ENCODE results near the gene DSTYK.
A peak's percentile ranks its signal among the peaks of the same experiment; 100 is the strongest.
"Not testable (repeated sequence)": the region's sequence is repeated elsewhere in the genome, so short reads cannot be mapped to it uniquely, and the experiment has no call there.

Gene DSTYK

GRCh38 chr1:205171369-205171768 is 40.1 kb downstream of the DSTYK start:
- DNase-seq = no peak

GRCh38 chr1:205170532-205171269 is 40.8 kb downstream of the DSTYK start:
- DNase-seq = no peak

DNA sequence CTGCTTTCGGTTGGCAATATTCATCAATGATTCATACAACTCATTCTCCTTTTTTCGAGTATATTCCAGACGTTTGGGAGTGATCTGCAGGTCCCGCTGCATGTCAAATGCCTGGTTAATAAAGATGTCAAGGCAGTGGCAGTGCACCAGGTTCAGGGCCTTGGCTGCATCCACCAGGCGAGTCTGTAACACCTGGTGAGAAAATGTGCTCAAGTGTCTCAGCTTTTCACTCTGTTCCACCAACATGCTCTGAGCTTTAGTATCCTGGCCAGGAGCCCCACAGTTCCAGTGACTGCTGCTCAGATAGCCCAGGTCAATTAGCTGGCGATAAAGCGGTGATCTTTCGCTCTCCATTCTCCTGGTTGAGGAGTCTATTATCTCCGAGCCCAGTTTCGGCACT is 42.3 kb downstream of the DSTYK start:
- no peak for DNase-seq

DNA sequence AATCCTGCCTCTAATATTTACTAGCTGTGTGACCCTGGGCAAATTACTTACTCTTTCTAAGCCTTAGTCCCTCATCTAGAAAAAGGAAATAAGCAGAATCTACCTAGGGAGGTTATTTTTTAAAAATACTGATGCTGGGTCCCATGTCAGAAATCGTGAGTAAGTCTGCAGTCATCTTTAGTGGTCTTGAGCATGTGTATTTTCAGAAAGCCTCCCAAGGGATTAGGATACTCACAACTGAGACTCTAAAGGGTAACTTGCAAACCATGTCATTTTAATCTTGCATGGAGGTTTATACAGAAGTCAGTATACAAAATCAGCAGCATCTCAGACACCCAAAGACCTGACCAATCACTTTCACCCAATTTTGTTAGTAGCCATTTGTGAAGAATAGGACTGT is 43.2 kb downstream of the DSTYK start:
- no peak for DNase-seq

DNA sequence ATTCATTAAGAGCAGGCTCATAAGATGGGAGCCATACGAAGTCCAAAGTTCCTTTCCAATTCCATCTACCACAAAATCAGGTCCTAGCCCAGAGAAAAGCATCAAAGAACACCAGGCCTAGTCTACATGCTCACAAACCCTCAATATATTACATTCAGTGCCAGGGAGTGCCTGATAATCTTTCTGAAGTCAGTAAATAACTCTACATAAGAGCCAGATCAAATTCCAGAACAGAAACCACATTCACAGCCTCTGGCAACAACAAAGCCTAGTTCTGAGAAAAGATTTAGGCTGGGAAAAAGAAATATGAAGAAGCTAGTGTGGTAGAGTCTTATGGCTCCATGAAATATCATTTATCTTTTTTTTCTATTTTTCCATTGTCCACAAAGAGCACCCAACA is 49.2 kb downstream of the DSTYK start:
- DNase-seq = no peak

DNA sequence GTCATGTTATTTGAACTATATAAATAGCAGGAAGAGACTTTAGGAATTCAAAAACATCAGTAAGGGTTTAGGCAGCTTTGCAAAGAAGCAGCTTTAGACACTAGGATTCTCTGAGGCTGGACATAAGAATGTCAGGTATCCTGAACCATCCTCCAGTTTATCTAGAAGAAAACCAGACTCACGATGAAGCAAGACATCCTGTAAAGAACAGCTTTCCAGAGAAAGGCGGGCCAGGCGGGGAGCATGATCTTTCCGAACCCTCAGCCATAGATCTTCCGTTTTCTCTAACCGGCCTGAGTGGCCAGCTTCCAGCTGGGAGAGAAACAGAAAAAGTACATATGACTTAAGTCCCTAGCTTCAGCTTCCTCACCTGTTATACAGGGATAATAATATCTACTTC is 50.4 kb downstream of the DSTYK start:
- DNase-seq = no peak

DNA sequence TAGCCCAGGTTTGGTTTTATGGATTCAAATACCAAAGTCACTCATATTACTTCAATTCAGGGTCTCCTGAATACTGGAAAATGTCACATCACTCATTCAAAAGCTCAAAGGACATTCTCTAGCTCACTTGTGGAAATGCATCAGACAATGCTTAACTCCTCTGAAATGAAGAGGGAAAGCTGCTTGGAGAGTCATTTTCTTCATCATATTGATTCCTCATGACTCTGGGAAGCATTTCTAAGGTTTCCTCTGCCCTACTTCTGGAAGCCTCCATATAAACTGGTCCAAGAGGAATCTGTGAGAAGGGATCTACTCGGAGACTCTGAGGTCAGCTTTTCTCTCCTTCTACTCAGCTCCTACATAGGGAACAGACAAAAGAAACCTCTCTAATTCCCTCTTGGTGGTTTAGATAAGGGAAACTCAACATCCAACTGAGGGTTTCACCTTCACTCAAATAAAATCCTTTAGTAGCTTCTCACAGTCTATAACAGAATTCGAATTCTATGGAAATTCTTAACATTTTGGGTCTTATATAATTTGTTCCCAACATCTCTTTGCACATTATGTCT is 53.4 kb downstream of the DSTYK start:
- DNase-seq = no peak

GRCh38 chr1:205155665-205156377 is 55.7 kb downstream of the DSTYK start:
- DNase-seq = not testable (repeated sequence)

- no peak for DNase-seq
These were observed 59.0 kb downstream of the DSTYK start for GRCh38 chr1:205152505-205152904.

GRCh38 chr1:205150651-205151428 is 60.7 kb downstream of the DSTYK start:
- no peak for DNase-seq

DNA sequence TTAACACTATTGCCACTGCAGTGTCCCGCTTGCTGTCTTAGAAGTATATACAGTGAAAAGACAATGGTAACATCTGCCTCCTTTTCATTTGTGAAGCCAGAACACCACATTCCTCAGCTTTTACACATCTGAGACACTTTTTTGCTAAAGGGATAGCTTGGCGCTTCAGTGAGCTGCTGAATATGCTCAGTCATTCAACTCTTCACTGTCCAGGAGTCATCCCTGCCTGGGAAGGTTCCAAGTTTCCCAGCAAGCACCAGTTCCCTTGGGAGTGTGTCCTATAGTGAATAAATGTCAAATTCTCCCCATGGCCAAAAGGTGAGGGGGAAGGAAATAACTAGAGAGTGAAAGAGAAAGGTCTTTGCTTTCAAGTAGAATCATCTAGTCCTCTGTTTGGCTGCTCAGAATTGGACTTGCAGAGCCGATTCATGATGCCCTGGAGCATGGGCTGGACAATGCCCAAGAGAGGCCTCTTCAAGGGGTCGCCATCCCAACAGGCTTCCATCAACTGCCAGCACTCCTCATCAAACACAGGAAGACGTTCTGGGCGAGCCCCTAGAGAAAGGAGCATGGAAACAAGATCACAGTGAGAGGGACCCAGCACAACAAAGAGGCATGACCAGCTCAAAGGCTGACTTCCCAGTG is 64.2 kb downstream of the DSTYK start:
- DNase-seq = no peak

GRCh38 chr1:205144751-205145150 is 66.8 kb downstream of the DSTYK start:
- no peak for DNase-seq

GRCh38 chr1:205144046-205144720 is 67.3 kb downstream of the DSTYK start:
- no peak for DNase-seq

GRCh38 chr1:205142102-205142469 is 69.4 kb downstream of the DSTYK start:
- DNase-seq = no peak

DNA sequence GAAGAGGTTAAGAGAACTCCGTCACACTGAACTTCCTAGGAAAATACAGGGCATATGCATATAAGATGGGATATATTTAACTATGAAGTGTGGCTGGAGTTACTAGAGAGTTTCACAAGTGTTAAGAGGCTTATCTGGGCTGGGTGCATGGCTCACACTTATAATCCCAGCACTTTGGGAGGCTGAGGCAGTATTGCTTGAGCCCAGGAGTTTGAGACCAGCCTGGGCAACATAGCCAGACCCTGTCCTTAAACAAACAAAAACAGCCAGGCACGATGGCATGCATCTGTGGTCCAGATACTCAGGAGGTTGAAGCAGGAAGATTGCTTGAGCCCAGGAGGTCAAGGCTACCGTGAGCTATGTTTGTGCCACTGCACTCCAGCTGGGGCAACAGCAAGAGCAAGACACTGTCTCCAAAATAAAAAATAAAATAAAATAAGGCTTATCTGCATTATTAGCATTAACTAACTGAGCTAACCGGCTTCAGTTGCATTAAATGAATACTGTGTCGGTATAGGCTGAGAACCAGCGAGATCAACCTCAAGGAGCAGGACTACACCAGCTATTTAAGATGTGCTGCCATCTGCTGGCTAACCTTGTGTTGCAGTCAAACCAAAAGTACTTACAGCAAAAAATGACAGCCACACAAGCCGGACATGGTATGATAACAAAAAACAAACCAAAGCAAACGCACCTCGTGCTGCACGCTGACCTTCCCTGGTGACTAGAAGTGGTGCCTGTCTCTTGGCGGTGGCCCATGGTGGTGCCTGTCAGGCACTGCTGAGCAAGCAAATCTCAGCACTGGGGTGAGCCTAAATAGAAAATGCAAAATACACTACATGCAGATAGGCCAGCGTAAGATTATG is 70.0 kb downstream of the DSTYK start:
- peak; percentile 75 to 76 for DNase-seq

DNA sequence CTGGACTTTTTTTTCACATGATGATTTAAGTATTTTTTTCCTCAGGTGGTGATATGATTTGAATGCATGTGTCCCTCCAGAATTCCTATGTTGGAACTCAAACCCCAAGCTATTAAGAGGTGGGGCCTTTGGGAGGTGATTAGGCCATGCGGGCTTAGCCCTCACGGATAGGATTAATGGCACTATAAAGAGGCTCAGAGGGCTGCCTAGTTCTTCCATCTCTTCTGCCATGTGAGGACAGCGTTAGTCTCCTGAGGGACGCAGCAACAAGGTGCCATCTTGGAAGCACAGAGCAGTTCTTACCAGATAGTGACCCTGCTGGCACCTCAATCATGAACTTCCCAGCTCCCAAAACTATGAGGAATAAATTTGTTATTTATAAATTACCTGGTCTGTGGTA is 71.4 kb downstream of the DSTYK start:
- no peak for DNase-seq

DNA sequence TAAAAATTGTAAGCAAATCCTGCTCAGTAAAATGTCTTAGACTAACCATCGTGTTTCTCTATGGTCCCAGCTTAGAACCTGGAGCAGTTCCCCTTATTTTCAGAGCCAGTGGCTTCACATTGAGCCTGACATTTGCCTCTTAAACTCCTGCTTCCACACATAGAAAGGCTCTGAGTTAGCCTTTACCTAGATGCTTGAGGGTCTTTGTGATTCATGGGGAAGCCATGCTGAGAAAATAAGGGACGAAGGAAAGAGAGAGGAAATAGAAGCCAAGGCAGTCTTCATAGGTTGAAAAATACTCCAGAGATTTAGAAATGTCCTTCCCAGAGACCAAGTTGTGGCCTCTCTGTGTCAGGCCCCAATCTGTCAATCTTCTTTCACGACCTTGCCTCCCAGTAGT is 73.6 kb downstream of the DSTYK start:
- DNase-seq = no peak

- DNase-seq = no peak
These were observed 78.2 kb downstream of the DSTYK start for GRCh38 chr1:205133287-205133686.

DNA sequence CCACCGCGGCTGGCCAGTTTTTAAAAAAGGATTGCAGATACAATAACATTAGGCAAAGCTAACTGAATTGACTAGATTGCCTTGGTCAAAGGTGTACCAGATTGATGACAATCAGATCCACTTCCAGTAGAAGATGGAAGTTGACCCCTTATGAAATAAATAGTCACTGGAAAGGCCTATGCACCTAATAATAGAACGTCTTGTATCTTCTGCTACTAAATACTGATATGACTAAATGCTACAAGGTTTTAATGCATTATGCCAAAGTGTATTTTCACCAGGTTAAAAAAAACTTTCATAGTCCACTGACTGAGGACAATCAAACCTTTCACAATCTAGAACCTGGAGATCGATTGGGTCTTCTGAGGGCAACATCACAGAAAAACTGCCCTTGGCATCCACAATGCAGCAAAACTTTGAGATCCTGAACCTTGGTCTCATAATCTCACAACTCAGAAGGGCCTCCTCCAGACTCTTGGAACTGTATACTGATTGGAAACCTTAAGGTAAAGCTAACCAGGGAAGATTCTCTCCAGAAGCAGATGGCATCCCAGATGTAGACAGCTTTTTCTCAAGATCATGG is 82.0 kb downstream of the DSTYK start:
- no peak for DNase-seq

DNA sequence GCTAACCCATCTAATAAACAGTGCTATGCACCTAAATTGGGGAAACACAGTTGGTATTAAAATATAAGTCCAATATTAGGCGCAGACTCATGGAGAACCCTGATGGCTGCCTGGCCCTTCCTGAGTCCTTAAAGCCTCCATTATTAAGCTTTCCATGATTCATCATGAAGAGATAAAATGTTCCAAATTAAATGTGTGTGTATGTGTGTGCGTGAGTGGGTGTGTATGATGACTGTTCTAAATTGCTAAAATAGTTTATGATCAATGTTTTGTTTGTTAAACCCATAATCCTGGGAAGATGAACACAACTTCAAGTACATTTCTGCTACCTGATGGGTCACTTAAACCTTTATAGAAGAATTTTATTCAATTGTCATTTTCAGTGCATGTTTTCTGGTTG is 83.5 kb downstream of the DSTYK start:
- no peak for DNase-seq

GRCh38 chr1:205127646-205128045 is 83.9 kb downstream of the DSTYK start:
- DNase-seq = no peak
